RPMI7951 (cell line): ENCODE results near the gene CBL. TPM values are rescaled to one million over a fixed set of nuclear protein-coding genes. Genes with fewer than 3 reads are reported as not detected.
A peak's percentile ranks its signal among the peaks of the same experiment; 100 is the strongest.
"Not testable (repeated sequence)": the region's sequence is repeated elsewhere in the genome, so short reads cannot be mapped to it uniquely, and the experiment has no call there.

ENCODE experiments used
- DNase-seq: peaks from one replicate; pipeline ENCODE4 v3.0.0-alpha.2; 2012; ENCODE audit warnings: low read depth
- total RNA-seq: library from RNA; depleted of rRNA; stranded (reverse); fragments of >200 nt; shearing (Covaris generic); gene quantifications from 2 replicates; pipeline ENCODE4 v1.2.3, GENCODE V29; 2014; rRNA removed

Gene CBL
- 12.7 and 14.1 TPM in 2 replicates for total RNA-seq

- DNase-seq, result peak; percentile 86
Measured at GRCh38 chr11:119205574-119206510, at the start of gene CBL. Gene CBL (plus strand): TSS chr11:119206339. CDS start chr11:119206418, 79 bp downstream.

- no peak for DNase-seq
Measured at GRCh38 chr11:119156496-119156895, 49.6 kb upstream of the CBL start.

- DNase-seq, result no peak
Measured at GRCh38 chr11:119157063-119157462, 49.1 kb upstream of the CBL start.

GRCh38 chr11:119158467-119158866 lies 47.7 kb upstream of the CBL start:
- DNase-seq, result no peak

GRCh38 chr11:119160151-119160550 lies 46.0 kb upstream of the CBL start:
- DNase-seq, result no peak

GRCh38 chr11:119161871-119162270 lies 44.3 kb upstream of the CBL start:
- no peak for DNase-seq

GRCh38 chr11:119166368-119167076 lies 39.6 kb upstream of the CBL start:
- DNase-seq, result peak; percentile 53

- not testable (repeated sequence) for DNase-seq
Measured at GRCh38 chr11:119167077-119167458, 39.1 kb upstream of the CBL start.

GRCh38 chr11:119167933-119168332 lies 38.2 kb upstream of the CBL start:
- DNase-seq, result no peak

GRCh38 chr11:119168471-119169281 lies 37.5 kb upstream of the CBL start, which contains the start of gene NLRX1:
Gene NLRX1 (plus strand): TSS chr11:119168725. CDS start chr11:119171404, 2,679 bp downstream.
- peak; percentile 76 for DNase-seq

- DNase-seq, result peak; percentile 14
Measured at GRCh38 chr11:119169282-119169719, 36.8 kb upstream of the CBL start.

- no peak for DNase-seq
Measured at GRCh38 chr11:119172513-119172912, 33.6 kb upstream of the CBL start.

GRCh38 chr11:119173453-119173852 lies 32.7 kb upstream of the CBL start:
- no peak for DNase-seq

GRCh38 chr11:119175493-119176077 lies 30.6 kb upstream of the CBL start:
- DNase-seq, result peak; percentile 29

- DNase-seq, result no peak
Measured at GRCh38 chr11:119178166-119178680, 27.9 kb upstream of the CBL start.

GRCh38 chr11:119179342-119179741 lies 26.8 kb upstream of the CBL start:
- DNase-seq, result no peak

- no peak for DNase-seq
Measured at GRCh38 chr11:119179983-119180382, 26.2 kb upstream of the CBL start.

- no peak for DNase-seq
Measured at GRCh38 chr11:119180729-119181676, 25.1 kb upstream of the CBL start.

- no peak for DNase-seq
Measured at GRCh38 chr11:119181677-119182412, 24.3 kb upstream of the CBL start.
